Urinary bladder (tissue), 2 donors: ENCODE measurements around the gene ASB7. TPM values are rescaled to one million over a fixed set of nuclear protein-coding genes. Genes with fewer than 3 reads are reported as not detected.

ENCODE experiments used
- polyA plus RNA-seq: library from polyadenylated mRNA; stranded (reverse); fragments of 200-250 nt; gene quantifications from one replicate; pipeline ENCODE4 v1.2.3, GENCODE V29; 2013
- small RNA-seq: library from RNA; depleted of rRNA; stranded (forward); fragments of <200 nt; gene quantifications from one replicate; pipeline ENCODE3, GENCODE V24; 2014
- total RNA-seq: library from RNA; depleted of rRNA; stranded (reverse); fragments of >200 nt; gene quantifications from one replicate; pipeline ENCODE4 v1.2.3, GENCODE V29; 2014
- donor health status: healthy.

The ASB7 gene
- total and polyA plus RNA-seq, 2 donors = 8.5 to 16.5 TPM

Small RNA genes within 50 kb of the gene (small RNA-seq; reads per million reads assigned to genes)
- not detected for gene RF00019
- gene RNU6-181P = not detected

Other genes starting within 250 kb of the ASB7 start
- 2.3 TPM for gene CERS3, start 73.6 kb upstream of the ASB7 start, total RNA-seq
- gene CERS3, start 73.6 kb upstream of the ASB7 start, polyA plus RNA-seq = 0.11 TPM
- 52.4 TPM for gene LINS1, start 405 bp upstream of the ASB7 start, total RNA-seq
- gene LINS1, start 405 bp upstream of the ASB7 start, polyA plus RNA-seq = 11.1 TPM